ACC112 (cell line): ENCODE results near the gene C16orf89.
"Not testable (repeated sequence)": the region's sequence is repeated elsewhere in the genome, so short reads cannot be mapped to it uniquely, and the experiment has no call there.

Experiments used
- H2AFZ ChIP-seq: fragments of 200-600 bp; sonication (generic); one replicate; pipeline ENCODE4 v1.6.0; 2017; ENCODE audit warnings: antibody characterized with exemption, low read length; ENCODE audit not compliant: unreplicated experiment
- H3K27ac ChIP-seq: fragments of 200-600 bp; sonication (generic); 2 replicates; pipeline ENCODE4 v1.5.1; 2014; ENCODE audit warnings: low read depth, mild to moderate bottlenecking, antibody characterized with exemption, low read length, moderate library complexity
- H3K27me3 ChIP-seq: fragments of 200-600 bp; sonication (generic); 2 replicates; pipeline ENCODE4 v1.6.1; 2014; ENCODE audit warnings: mild to moderate bottlenecking, antibody characterized with exemption, low read length, moderate library complexity, mixed read lengths; ENCODE audit not compliant: insufficient read depth
- H3K36me3 ChIP-seq: fragments of 200-600 bp; sonication (generic); 2 replicates; pipeline ENCODE4 v1.6.1; 2016; ENCODE audit warnings: mild to moderate bottlenecking, antibody characterized with exemption, low read length, moderate library complexity, mixed read lengths; ENCODE audit not compliant: insufficient read depth
- H3K4me1 ChIP-seq: fragments of 200-600 bp; sonication (generic); one replicate; pipeline ENCODE4 v1.6.1; 2016; ENCODE audit warnings: low read length, mixed read lengths; ENCODE audit not compliant: insufficient read depth, unreplicated experiment, control insufficient read depth
- H3K4me3 ChIP-seq: fragments of 200-600 bp; sonication (generic); 2 replicates; pipeline ENCODE4 v1.5.1; 2014; ENCODE audit warnings: mild to moderate bottlenecking, low read depth, low read length
- H3K79me2 ChIP-seq: fragments of 200-600 bp; sonication (generic); one replicate; pipeline ENCODE4 v1.6.0; 2016; ENCODE audit warnings: low read length; ENCODE audit not compliant: control insufficient read depth, unreplicated experiment, insufficient read depth

The C16orf89 gene

GRCh38 chr16:5060073-5060641 is 5.6 kb downstream of the C16orf89 start:
- no peak overlapping the region for H3K27ac ChIP-seq

GRCh38 chr16:5059386-5060072 is 6.2 kb downstream of the C16orf89 start:
- no peaks in the 10 kb centered on the region for H3K4me1 ChIP-seq
- no peaks in the 10 kb centered on the region for H3K36me3 ChIP-seq
- no peak overlapping the region for H3K27ac ChIP-seq
- peaks cover 14% of the 10 kb centered on the region; the same call in 1 of the 2 replicates for H3K27me3 ChIP-seq
- no peak overlapping the region for H3K4me3 ChIP-seq
- H3K79me2 ChIP-seq, result no peaks in the 10 kb centered on the region
- H2AFZ ChIP-seq, result no peak overlapping the region

More at GRCh38 chr16:5060073-5060641, 5.6 kb downstream of the C16orf89 start:
- H3K4me3 ChIP-seq, result no peak overlapping the region
- no peak overlapping the region for H2AFZ ChIP-seq
- H3K4me1 ChIP-seq, result no peaks in the 10 kb centered on the region
- H3K27me3 ChIP-seq, result peaks cover 15% of the 10 kb centered on the region; the same call in 1 of the 2 replicates
- H3K79me2 ChIP-seq, result no peaks in the 10 kb centered on the region
- H3K36me3 ChIP-seq, result no peaks in the 10 kb centered on the region

- no peaks in the 10 kb centered on the region for H3K79me2 ChIP-seq
- no peaks in the 10 kb centered on the region for H3K4me1 ChIP-seq
- H3K36me3 ChIP-seq, result no peaks in the 10 kb centered on the region
- H2AFZ ChIP-seq, result no peak overlapping the region
- no peak overlapping the region for H3K27ac ChIP-seq
- peaks cover 9% of the 10 kb centered on the region; the same call in 1 of the 2 replicates for H3K27me3 ChIP-seq
- H3K4me3 ChIP-seq, result no peak overlapping the region
Observed at GRCh38 chr16:5058476-5058875, 7.3 kb downstream of the C16orf89 start.

GRCh38 chr16:5056352-5056751 is 9.4 kb downstream of the C16orf89 start:
- Histone ChIP-seq H3K4me1 (no peaks in the 10 kb centered on the region), H3K79me2 (no peaks in the 10 kb centered on the region), H3K36me3 (no peaks in the 10 kb centered on the region), H3K27ac (no peak overlapping the region), H3K4me3 (no peak overlapping the region), H3K27me3 (no peaks in the 10 kb centered on the region), H2AFZ (no peak overlapping the region)

GRCh38 chr16:5054876-5055865 is 10.6 kb downstream of the C16orf89 start:
- H3K27ac ChIP-seq, result no peak overlapping the region
- H3K27me3 ChIP-seq, result peaks cover 7% of the 10 kb centered on the region; the same call in 1 of the 2 replicates
- H2AFZ ChIP-seq, result no peak overlapping the region
- H3K4me1 ChIP-seq, result no peaks in the 10 kb centered on the region
- H3K36me3 ChIP-seq, result no peaks in the 10 kb centered on the region
- no peak overlapping the region for H3K4me3 ChIP-seq
- H3K79me2 ChIP-seq, result no peaks in the 10 kb centered on the region

- Histone ChIP-seq H3K27ac (no peak overlapping the region), H3K79me2 (no peaks in the 10 kb centered on the region), H3K36me3 (no peaks in the 10 kb centered on the region), H3K4me3 (no peak overlapping the region), H3K27me3 (peaks cover 32% of the 10 kb centered on the region), H3K4me1 (no peaks in the 10 kb centered on the region), H2AFZ (no peak overlapping the region)
Observed at GRCh38 chr16:5046914-5047313, 18.8 kb downstream of the C16orf89 start.

GRCh38 chr16:5045499-5046115 is 20.1 kb downstream of the C16orf89 start:
- Histone ChIP-seq H2AFZ (no peak overlapping the region), H3K79me2 (no peaks in the 10 kb centered on the region), H3K27me3 (peaks cover 29% of the 10 kb centered on the region), H3K4me1 (no peaks in the 10 kb centered on the region), H3K36me3 (no peaks in the 10 kb centered on the region), H3K27ac (no peak overlapping the region), H3K4me3 (no peak overlapping the region)

GRCh38 chr16:5044581-5044980 is 21.2 kb downstream of the C16orf89 start:
- H3K4me1 ChIP-seq, H3K36me3 ChIP-seq, H3K4me3 ChIP-seq, H3K27ac ChIP-seq, H3K79me2 ChIP-seq, H2AFZ ChIP-seq: not testable (repeated sequence)
- peaks cover 27% of the 10 kb centered on the region for H3K27me3 ChIP-seq

GRCh38 chr16:5044011-5044540 is 21.7 kb downstream of the C16orf89 start:
- Histone ChIP-seq H3K79me2 (no peaks in the 10 kb centered on the region), H3K27me3 (peaks cover 22% of the 10 kb centered on the region), H3K27ac (no peak overlapping the region), H3K4me3 (no peak overlapping the region), H2AFZ (no peak overlapping the region), H3K4me1 (no peaks in the 10 kb centered on the region), H3K36me3 (no peaks in the 10 kb centered on the region)

- H3K4me1 ChIP-seq, result no peaks in the 10 kb centered on the region
- H3K36me3 ChIP-seq, result no peaks in the 10 kb centered on the region
- H3K4me3 ChIP-seq, result no peak overlapping the region
- no peaks in the 10 kb centered on the region for H3K79me2 ChIP-seq
- H2AFZ ChIP-seq, result no peak overlapping the region
- H3K27ac ChIP-seq, result no peak overlapping the region
- peaks cover 12% of the 10 kb centered on the region for H3K27me3 ChIP-seq
Observed at GRCh38 chr16:5042574-5043171, 23.1 kb downstream of the C16orf89 start.
